ENCODE results near the gene LINS1.
A peak's percentile ranks its signal among the peaks of the same experiment; 100 is the strongest.

LINS1 gene

GRCh38 chr15:100627789-100628395, 25.9 kb upstream of the LINS1 start:
- DNase-seq (ENCODE audit: extremely low read depth, low read depth): peak; percentile 71
- H3K4me3 ChIP-seq (replicated peaks; ENCODE audit: low read depth, low read length): no peak overlapping the region
- TF ChIP-seq, protein P1, sequence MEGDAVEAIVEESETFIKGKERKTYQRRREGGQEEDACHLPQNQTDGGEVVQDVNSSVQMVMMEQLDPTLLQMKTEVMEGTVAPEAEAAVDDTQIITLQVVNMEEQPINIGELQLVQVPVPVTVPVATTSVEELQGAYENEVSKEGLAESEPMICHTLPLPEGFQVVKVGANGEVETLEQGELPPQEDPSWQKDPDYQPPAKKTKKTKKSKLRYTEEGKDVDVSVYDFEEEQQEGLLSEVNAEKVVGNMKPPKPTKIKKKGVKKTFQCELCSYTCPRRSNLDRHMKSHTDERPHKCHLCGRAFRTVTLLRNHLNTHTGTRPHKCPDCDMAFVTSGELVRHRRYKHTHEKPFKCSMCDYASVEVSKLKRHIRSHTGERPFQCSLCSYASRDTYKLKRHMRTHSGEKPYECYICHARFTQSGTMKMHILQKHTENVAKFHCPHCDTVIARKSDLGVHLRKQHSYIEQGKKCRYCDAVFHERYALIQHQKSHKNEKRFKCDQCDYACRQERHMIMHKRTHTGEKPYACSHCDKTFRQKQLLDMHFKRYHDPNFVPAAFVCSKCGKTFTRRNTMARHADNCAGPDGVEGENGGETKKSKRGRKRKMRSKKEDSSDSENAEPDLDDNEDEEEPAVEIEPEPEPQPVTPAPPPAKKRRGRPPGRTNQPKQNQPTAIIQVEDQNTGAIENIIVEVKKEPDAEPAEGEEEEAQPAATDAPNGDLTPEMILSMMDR (IDR thresholded peaks at IDR 0.05; ENCODE audit: low read depth, low read length, missing control alignments): peak; percentile 75

DNA sequence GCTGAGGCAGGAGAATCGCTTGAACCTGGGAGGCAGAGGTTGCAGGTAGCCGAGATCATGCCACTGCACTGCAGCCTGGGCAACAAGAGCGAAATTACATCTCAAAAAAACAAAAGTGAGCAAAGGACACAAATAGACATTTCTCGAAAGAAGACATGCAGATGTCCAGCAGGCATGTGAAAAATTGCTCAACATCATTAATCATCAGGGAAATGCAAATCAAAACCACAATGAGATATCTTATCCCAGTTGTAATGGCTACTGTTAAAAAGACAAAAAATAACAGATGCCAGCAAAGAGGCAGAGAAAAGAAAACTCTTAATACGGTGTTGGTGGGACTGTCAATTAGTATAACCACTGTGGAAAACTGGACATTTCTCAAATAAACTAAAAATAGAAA, 21.3 kb upstream of the LINS1 start:
- H3K4me3 ChIP-seq (replicated peaks; ENCODE audit: low read depth, low read length): no peak overlapping the region
- TF ChIP-seq, protein P1 (IDR thresholded peaks at IDR 0.05; ENCODE audit: low read depth, low read length, missing control alignments): no peak
- no peak for DNase-seq (ENCODE audit: extremely low read depth, low read depth)

DNA sequence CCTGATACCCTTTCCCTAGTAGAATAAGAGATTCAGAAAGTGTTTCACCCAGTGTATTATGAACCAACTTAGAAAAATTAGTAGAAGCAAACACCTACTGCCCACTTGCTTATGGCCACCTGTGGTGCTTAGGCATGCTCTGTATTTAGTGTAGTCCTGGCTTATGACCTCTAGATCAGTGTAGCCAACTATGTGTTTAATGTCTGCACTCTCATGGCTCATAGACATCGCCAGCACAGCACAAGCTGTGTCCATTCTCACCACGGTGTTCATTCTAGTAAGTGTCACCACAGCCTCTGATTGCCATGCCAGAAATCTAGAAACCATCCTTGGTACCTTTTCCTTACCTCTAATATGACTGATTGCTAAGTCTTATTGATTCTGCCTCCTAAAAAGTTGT, 14.7 kb upstream of the LINS1 start:
- TF ChIP-seq, protein P1 (IDR thresholded peaks at IDR 0.05; ENCODE audit: low read depth, low read length, missing control alignments): no peak
- no peak overlapping the region for H3K4me3 ChIP-seq (replicated peaks; ENCODE audit: low read depth, low read length)
- DNase-seq (ENCODE audit: extremely low read depth, low read depth): no peak

DNA sequence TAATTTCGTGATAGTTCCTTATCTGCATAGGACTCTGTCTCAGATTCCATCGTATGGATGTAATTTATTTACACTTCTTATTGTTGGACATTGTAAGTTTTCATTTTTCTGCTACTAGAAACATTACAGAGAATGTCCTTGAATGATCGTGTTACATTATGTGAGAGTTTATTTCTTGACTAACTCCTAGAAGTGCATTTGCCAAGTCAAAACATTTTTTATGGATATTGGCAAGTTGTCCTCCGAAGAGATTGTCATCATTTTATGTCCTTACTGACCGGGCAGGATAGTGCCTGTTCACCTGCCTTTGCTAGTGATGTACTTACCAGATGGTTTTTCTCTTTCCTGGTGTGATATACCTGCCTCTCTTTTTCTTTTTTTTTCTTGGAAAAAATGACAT, 13.8 kb upstream of the LINS1 start:
- DNase-seq (ENCODE audit: extremely low read depth, low read depth): no peak
- no peak overlapping the region for H3K4me3 ChIP-seq (replicated peaks; ENCODE audit: low read depth, low read length)
- TF ChIP-seq, protein P1 (IDR thresholded peaks at IDR 0.05; ENCODE audit: low read depth, low read length, missing control alignments): no peak

- H3K4me3 ChIP-seq (replicated peaks; ENCODE audit: low read depth, low read length): no peak overlapping the region
- TF ChIP-seq, protein P1 (IDR thresholded peaks at IDR 0.05; ENCODE audit: low read depth, low read length, missing control alignments): no peak
These were observed 12.9 kb upstream of the LINS1 start for GRCh38 chr15:100614918-100615317.

GRCh38 chr15:100614336-100614735, 12.4 kb upstream of the LINS1 start:
- no peak overlapping the region for H3K4me3 ChIP-seq (replicated peaks; ENCODE audit: low read depth, low read length)
- TF ChIP-seq, protein P1 (IDR thresholded peaks at IDR 0.05; ENCODE audit: low read depth, low read length, missing control alignments): no peak
- no peak for DNase-seq (ENCODE audit: extremely low read depth, low read depth)

More at GRCh38 chr15:100614918-100615317, 12.9 kb upstream of the LINS1 start:
- DNase-seq (ENCODE audit: extremely low read depth, low read depth): no peak

- no peak for DNase-seq (ENCODE audit: extremely low read depth, low read depth)
- H3K4me3 ChIP-seq (replicated peaks; ENCODE audit: low read depth, low read length): no peak overlapping the region
- TF ChIP-seq, protein P1 (IDR thresholded peaks at IDR 0.05; ENCODE audit: low read depth, low read length, missing control alignments): no peak
These were observed 11.2 kb upstream of the LINS1 start for GRCh38 chr15:100613208-100613607.

Measured in HFF-Myc (cell line).